Left ventricle myocardium inferior (tissue), 1 donor: Measurements from ENCODE around the gene AK4. TPM values are rescaled to one million over a fixed set of nuclear protein-coding genes. Genes with fewer than 3 reads are reported as not detected.
A peak's percentile ranks its signal among the peaks of the same experiment; 100 is the strongest.

Source experiments
- DNase-seq: peaks from one replicate; pipeline ENCODE4 v3.0.0-alpha.2; 2020
- H3K27ac ChIP-seq: fragments of 200-600 bp; replicated peaks from 2 replicates; pipeline ENCODE4 v1.8.0; 2021
- H3K27me3 ChIP-seq: fragments of 200-600 bp; 2 replicates; pipeline ENCODE4 v1.8.0; 2021; ENCODE audit warnings: low read depth
- H3K36me3 ChIP-seq: fragments of 200-600 bp; 2 replicates; pipeline ENCODE4 v1.8.0; 2021
- H3K4me1 ChIP-seq: fragments of 200-600 bp; 2 replicates; pipeline ENCODE4 v1.8.0; 2021
- H3K4me3 ChIP-seq: fragments of 200-600 bp; 2 replicates; pipeline ENCODE4 v1.8.0; 2021; ENCODE audit warnings: mild to moderate bottlenecking, moderate library complexity
- H3K9me3 ChIP-seq: fragments of 200-600 bp; replicated peaks from 2 replicates; pipeline ENCODE4 v1.8.0; 2021
- CTCF ChIP-seq: fragments of 200-600 bp; IDR thresholded peaks from 2 replicates; pipeline ENCODE4 v1.8.0; 2021; ENCODE audit warnings: antibody characterized with exemption, mild to moderate bottlenecking, borderline replicate concordance
- intact Hi-C: fragments of 100-400 bp; cut with micrococcal nuclease; formaldehyde crosslinking; loops from one replicate; pipeline ENCODE4 v1.11.0; 2022
- total RNA-seq: library from RNA; stranded (reverse); fragmentation: NEBNext Ultra II Directional; extraction: Animal tissue kit (Norgen Biotek cat#: 25700); gene quantifications from one replicate; pipeline ENCODE4 v1.2.1, GENCODE V29; 2021
- donor health status: DM: no; HTN: yes; CAD: no; lungs with severe emphysema.

Gene AK4
- total RNA-seq, 1 donor from 2014 or later = 168 TPM

GRCh38 chr1:65178235-65178634, 30.2 kb downstream of the AK4 start:
- DNase-seq = no peak
- peak overlapping the region; percentile 93 for H3K27ac ChIP-seq
- no peaks in the 10 kb centered on the region for H3K27me3 ChIP-seq
- no peak overlapping the region for H3K4me3 ChIP-seq
- H3K36me3 ChIP-seq = no peaks in the 10 kb centered on the region
- peaks cover 86% of the 10 kb centered on the region for H3K4me1 ChIP-seq
- TF ChIP-seq CTCF = no peak
- H3K9me3 ChIP-seq = no peaks in the 10 kb centered on the region
- intact Hi-C loops = no loop called here

GRCh38 chr1:65179148-65179547, 31.1 kb downstream of the AK4 start:
- DNase-seq = no peak
- Histone ChIP-seq H3K27ac (peak overlapping the region; percentile 93), H3K27me3 (no peaks in the 10 kb centered on the region), H3K4me3 (no peak overlapping the region), H3K36me3 (no peaks in the 10 kb centered on the region), H3K9me3 (no peaks in the 10 kb centered on the region), H3K4me1 (peaks cover 83% of the 10 kb centered on the region)
- TF ChIP-seq CTCF = no peak
- intact Hi-C loops = no loop called here

- Histone ChIP-seq H3K36me3 (no peaks in the 10 kb centered on the region), H3K27ac (no peak overlapping the region), H3K4me1 (peaks cover 79% of the 10 kb centered on the region), H3K4me3 (no peak overlapping the region), H3K27me3 (no peaks in the 10 kb centered on the region), H3K9me3 (no peaks in the 10 kb centered on the region)
- DNase-seq = no peak
- TF ChIP-seq CTCF = no peak
- intact Hi-C loops = no loop called here
Measured at GRCh38 chr1:65180977-65181376, 33.0 kb downstream of the AK4 start.

GRCh38 chr1:65182658-65183268, 34.8 kb downstream of the AK4 start:
- no peaks in the 10 kb centered on the region for H3K36me3 ChIP-seq
- no peak for TF ChIP-seq CTCF
- H3K4me3 ChIP-seq = no peak overlapping the region
- H3K4me1 ChIP-seq = peaks cover 63% of the 10 kb centered on the region
- H3K27ac ChIP-seq = peak overlapping the region; percentile 1
- intact Hi-C loops = no loop called here
- no peaks in the 10 kb centered on the region for H3K27me3 ChIP-seq
- no peaks in the 10 kb centered on the region for H3K9me3 ChIP-seq
- DNase-seq = no peak

- peaks cover 13% of the 10 kb centered on the region for H3K36me3 ChIP-seq
- intact Hi-C loops = no loop called here
- no peaks in the 10 kb centered on the region for H3K27me3 ChIP-seq
- DNase-seq = no peak
- peaks cover 25% of the 10 kb centered on the region for H3K4me1 ChIP-seq
- H3K9me3 ChIP-seq = no peaks in the 10 kb centered on the region
- no peak for TF ChIP-seq CTCF
- H3K27ac ChIP-seq = no peak overlapping the region
- no peak overlapping the region for H3K4me3 ChIP-seq
Measured at GRCh38 chr1:65189576-65190115, 41.6 kb downstream of the AK4 start.
